Frontal cortex (tissue), 4 donors: ENCODE measurements around the gene BAZ2B. TPM values are rescaled to one million over a fixed set of nuclear protein-coding genes. Genes with fewer than 3 reads are reported as not detected.
A peak's percentile ranks its signal among the peaks of the same experiment; 100 is the strongest.
"Not testable (repeated sequence)": the region's sequence is repeated elsewhere in the genome, so short reads cannot be mapped to it uniquely, and the experiment has no call there.

Experiments used
- DNase-seq, 2 donors: peaks; one replicate each; pipeline ENCODE4 v3.0.0; 2012; ENCODE audit warnings: low spot score in 2 of 2
- FAIRE-seq: peaks from 2 replicates; lab custom pipeline; 2012; peaks lifted over from hg19 to GRCh38; lab: Jason Lieb, UNC
- total RNA-seq: library from RNA; depleted of rRNA; stranded (reverse); fragments of >200 nt; gene quantifications from one replicate; pipeline ENCODE4 v1.2.3, GENCODE V29; 2014
- donor health status: control.
- donor health status: control.
- donor health status: control.

Gene BAZ2B, protein sequence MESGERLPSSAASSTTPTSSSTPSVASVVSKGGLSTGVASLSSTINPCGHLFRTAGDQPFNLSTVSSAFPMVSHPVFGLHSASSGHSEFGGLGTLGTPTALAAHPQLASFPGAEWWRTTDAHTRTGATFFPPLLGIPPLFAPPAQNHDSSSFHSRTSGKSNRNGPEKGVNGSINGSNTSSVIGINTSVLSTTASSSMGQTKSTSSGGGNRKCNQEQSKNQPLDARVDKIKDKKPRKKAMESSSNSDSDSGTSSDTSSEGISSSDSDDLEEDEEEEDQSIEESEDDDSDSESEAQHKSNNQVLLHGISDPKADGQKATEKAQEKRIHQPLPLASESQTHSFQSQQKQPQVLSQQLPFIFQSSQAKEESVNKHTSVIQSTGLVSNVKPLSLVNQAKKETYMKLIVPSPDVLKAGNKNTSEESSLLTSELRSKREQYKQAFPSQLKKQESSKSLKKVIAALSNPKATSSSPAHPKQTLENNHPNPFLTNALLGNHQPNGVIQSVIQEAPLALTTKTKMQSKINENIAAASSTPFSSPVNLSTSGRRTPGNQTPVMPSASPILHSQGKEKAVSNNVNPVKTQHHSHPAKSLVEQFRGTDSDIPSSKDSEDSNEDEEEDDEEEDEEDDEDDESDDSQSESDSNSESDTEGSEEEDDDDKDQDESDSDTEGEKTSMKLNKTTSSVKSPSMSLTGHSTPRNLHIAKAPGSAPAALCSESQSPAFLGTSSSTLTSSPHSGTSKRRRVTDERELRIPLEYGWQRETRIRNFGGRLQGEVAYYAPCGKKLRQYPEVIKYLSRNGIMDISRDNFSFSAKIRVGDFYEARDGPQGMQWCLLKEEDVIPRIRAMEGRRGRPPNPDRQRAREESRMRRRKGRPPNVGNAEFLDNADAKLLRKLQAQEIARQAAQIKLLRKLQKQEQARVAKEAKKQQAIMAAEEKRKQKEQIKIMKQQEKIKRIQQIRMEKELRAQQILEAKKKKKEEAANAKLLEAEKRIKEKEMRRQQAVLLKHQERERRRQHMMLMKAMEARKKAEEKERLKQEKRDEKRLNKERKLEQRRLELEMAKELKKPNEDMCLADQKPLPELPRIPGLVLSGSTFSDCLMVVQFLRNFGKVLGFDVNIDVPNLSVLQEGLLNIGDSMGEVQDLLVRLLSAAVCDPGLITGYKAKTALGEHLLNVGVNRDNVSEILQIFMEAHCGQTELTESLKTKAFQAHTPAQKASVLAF (N-terminal part only)
- 192 TPM for total RNA-seq

DNA sequence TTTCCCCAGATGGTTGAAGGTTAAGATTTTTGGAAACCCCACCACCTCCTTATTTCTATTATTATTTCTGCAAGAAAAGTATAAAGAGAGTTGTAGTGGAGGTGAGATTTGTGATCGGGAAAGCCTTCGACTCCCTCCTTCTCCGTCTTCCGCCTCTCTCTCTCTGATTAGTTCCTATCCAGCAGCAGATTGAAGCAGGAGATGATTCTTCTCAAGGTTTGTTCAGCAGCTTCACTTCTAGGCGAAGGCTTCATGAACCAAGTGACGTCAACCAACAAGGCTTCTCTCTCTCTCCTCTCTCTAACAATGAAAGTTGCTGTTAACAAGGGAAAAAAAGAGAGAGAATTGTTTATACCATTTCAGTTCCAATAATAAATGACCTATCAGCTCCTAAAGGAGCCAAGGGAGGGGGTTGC is at the start of gene BAZ2B:
TSS of gene BAZ2B (minus strand) at position 263 of the 416 bp plus-strand sequence. CDS start 137,829 bp downstream, outside the sequence.
- no peak for FAIRE-seq

DNA sequence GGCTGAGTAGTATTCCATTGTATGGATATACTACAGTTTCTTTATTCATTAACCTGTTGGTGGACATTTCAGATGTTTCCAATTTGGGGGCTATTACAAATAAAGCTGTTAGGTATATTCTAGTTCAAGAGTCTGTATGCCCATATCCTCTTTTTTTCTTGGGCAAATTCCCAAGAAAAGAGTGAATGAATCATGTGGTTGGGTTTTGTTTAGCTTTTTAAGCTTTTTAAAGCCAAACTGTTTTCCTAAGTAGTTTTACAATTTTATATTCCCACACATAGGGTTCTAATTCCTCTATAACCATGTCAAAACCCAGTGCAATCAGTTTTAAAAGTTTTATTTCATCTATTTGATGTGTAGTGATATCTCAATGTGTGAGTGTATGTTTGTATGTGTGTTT is 44.9 kb upstream of the BAZ2B start:
- FAIRE-seq (no peak), DNase-seq (no peak)

More for the DNA sequence above, at the start of gene BAZ2B:
- DNase-seq, result peak; percentile 56 to 58

DNA sequence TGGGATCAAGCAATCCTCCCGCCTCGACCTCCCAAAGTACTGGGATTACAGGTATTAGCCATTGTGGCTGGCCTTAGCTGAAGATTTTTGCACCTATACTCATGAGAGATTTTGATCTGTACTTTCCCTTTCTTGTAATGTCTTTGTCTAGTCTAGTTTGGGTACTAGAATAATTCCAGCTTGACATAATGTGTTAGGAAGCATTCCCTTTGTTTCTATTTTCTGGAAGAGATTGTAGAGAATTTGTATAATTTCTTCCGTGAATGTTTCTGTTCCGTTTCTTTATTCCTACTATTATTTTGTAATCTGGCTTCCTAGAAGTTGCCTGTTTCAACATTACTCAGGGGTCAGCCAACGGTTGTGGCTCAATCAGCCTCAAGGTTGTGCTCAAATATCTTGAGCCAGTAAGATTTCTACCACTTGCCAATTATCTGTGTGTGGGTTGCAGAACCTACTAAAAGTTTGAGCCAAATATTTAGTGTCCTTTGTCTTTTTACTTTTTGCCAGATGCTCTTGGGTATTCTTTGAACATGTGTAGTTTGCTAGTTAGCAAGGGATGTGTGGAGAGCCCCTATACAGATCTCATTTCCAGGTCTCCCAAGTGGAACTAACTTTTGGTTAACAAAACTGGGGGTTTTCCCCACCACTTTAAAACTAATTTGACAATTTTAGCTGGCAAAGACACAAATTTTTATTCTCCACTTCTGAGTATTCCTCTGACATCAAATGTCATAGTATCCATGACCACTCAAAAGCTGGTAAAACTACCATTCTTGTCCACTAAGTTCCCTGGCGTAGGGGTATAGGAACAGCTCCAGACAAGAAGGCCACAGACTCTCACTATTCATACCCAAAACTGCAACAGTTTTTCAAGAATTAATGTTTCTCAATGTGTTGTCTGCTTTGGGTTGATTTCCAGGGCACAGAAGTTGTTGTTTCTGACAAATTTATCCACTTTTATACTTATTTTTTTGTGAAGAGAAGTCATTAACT is 42.8 kb upstream of the BAZ2B start:
- no peak for FAIRE-seq
- DNase-seq, result no peak

DNA sequence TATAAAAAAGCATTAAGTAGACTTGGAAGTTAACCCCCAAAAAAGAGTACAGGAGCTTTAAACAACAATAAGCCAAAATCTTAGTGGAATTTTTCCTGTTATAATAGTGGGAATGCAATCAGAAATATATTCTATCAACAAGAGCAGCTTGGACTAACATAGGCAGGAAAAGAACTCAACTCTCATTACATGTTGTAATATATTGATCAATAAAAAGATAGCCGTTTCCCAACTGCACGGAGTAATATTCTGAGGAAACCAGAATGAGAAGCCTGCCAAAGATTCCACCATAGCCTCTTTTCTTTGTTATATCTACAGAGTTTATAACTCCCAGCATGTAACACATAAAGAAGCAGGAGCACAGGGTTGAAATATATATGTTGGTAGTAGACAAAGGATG is 37.6 kb upstream of the BAZ2B start:
- FAIRE-seq, result no peak
- DNase-seq, result no peak

DNA sequence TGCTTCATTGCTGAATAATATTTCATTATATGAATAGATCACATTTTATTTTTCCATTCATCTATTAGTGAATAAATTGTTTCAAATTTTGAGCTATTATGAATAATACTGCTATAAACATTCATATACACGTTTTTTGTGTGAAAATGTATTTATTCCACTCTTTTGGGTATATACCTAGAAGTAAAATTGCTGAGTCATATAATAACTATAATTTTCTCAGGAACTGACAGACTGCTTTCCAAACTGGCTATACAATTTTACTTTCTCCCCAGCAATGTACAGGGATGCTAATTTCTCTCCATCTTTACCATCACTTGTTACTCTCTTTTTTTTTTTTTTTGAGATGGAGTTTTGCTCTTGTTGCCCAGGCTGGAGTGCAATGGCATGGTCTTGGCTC is 35.5 kb upstream of the BAZ2B start:
- FAIRE-seq (no peak), DNase-seq (no peak)

DNA sequence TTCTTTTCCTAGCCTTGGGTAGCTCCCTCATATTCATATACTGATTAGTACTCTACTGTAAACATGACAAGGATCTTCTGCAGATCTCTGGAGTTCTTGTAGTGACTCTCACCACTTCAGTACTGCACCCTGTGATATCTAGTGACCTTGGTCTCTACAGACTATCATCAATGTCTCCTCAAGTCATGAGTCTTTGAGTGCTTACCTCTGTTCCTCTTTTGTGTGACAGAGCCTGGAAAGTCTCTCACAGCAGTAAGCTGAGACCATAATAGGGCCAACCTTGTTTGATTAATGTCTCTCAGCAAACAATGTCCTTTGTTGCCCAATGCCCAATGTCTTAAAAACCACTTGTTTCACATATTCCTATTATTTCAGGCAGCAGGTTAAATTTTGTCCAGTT is 34.2 kb upstream of the BAZ2B start:
- FAIRE-seq, result no peak
- DNase-seq, result no peak

DNA sequence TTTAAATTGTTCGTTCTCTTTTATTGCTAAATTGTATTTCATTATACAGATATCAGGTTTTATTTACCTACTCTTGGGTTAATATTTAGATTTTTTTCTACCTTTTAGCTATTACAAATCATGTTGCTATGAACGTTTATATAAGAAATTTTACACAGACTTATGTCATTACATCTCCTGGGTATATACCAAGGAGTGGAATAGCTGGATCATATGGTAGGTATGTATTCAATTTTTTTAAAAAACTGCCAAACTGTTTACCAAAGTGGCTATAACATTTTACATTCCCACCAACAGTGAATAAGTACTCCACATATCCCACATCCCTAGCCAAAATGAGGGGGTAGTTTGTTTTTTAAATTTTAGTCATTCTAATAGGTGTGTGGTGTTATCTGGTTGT is 32.3 kb upstream of the BAZ2B start:
- DNase-seq, result no peak
- FAIRE-seq, result no peak

DNA sequence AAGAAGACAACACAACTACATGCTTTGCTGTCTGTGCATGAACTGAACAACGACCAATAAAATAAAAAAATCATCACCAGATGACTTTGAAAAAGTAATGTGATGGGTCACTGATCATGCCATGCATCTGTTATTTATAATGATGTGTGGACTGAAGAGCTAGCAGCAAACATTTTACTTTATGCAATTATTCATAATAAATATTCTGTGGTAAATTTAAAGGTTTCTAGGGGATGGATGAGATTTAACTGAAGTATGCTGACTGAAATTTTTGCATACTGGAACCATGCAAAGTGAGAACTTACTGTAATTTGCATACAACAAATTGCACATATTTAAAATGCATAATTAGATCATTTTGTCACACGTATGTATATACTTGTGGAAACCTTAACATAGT is 31.3 kb upstream of the BAZ2B start:
- FAIRE-seq (no peak), DNase-seq (no peak)

DNA sequence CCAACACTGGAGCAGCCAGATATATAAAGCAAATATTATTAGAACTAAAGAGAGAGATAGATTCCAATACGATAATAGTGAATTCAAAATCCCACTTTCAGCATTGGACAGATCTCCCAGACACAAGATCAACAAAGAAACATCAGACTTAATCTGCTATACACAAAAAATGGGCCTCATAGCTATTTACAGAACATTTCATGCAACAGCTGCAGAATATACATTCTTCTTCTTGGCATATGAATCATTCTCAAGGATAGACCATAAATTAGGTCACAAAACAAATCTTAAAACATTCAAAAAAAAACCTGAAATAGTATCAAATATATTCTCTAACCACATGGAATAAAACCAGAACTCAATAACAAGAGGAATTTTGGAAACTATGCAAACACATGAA is 23.8 kb upstream of the BAZ2B start:
- no peak for FAIRE-seq
- DNase-seq, result no peak

DNA sequence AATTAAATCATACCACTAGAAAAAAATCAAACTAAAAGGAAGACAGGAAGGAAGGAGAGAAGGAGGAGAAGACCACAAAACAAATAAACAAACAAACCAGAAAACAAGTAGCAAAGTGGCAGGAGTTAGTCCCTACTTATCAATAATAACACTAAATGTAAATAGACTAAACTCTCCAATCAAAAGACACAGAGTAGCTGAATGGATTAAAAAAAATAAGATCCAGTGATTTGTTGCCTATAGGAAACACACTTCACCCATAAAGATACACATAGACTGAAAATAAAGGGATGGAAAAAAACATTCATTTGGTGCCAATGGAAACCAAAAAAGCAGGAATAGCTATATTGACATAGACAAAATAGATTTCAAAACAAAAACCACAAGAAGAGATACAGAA is 23.4 kb upstream of the BAZ2B start:
- no peak for DNase-seq
- FAIRE-seq, result no peak

DNA sequence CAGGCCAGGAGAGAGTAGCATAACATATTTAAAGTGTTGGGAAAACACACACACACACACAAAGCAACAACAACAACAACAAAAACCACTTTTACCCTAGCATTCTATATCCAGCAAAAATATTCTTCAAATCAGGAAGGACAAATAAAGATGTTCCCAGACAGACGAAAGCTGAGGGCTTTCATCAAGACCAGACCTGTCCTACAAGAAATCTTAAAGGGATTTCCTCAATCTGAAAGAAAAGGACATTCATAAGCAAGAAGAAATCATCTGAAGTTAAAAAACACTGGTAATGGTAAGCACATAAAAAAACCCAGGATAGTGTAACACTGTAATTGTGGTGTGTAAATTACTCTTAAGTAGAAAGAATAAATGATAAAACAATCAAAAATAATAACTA is 22.7 kb upstream of the BAZ2B start:
- no peak for DNase-seq
- no peak for FAIRE-seq

DNA sequence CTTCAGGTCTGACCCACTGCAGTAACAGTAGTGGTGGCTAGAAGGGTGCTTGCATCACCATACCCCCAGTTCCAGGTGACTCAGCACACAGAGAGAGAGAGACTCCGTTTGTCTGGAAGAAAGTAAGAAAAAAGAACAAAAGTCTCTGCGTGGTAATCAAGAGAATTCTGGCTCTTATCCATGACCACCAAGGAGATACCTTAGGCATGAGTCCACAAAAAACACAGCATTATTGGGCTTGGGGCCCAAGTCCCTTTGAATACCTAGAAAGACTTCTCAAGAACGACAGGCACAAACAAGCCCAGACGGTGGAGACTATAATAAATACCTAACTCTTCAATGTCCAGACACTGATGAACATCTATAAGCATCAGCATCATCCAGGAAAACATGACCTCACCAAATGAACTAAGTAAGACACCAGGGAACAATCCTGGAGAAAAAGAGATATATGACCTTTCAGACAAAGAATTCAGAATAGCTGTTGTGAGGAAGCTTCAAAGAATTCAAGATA is 21.7 kb upstream of the BAZ2B start:
- FAIRE-seq, result no peak
- no peak for DNase-seq

DNA sequence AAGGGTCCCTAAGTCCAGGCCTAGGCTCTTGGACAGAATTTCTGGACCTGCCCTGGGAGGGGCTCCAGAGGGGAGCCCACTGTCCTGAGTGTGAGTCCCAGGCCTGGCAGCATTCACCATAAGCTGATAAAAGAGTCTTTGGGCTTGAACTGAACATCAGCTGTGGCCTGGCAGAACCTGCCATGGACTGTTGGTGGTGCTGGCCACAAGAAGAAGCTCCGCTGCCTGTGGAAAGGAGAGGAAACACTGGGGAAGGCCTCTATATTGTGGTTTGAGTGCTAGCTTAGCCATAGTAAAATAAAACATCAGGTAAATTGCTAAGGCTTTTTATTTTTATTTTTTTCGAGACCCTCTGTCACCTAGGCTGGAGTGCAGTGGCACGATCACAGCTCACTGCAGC is 20.9 kb upstream of the BAZ2B start:
- no peak for FAIRE-seq
- DNase-seq, result no peak

DNA sequence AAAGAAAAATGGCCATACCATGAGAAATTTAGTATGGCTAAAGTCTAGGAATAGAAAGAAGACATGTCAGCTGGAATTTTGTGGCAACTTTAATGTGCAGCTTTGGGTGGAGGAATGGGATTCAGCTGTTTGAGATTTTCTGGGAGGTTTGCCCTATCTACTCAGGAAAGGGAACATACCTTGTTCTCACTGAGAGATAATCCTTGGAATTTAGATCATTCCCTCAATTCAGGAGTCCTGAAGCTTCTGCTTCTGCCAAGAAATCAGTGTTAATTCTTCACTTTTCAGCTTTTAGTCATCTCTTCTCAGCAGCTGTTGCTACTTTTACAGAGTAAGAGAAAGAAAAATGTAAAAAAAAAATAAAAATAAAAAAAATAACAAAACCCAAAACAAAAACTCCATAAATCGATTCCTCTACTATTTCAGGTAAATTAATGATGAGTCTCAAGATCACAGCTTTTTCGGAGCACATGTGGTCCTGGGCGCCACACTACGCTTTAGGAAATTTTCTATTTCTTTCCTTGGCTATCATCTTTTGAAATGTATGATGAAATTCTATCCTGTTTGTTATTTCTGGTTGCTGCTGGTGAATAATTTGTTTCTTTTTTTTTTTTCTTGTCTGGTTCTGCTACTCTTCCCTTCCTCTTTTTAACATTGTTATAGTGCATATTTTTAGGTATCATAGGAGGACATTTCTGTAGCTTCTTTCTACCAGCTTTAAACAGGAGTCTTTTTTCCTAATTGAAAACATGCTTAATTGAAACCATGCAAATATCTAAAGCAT is 18.9 kb upstream of the BAZ2B start:
- FAIRE-seq, result no peak
- DNase-seq, result no peak

DNA sequence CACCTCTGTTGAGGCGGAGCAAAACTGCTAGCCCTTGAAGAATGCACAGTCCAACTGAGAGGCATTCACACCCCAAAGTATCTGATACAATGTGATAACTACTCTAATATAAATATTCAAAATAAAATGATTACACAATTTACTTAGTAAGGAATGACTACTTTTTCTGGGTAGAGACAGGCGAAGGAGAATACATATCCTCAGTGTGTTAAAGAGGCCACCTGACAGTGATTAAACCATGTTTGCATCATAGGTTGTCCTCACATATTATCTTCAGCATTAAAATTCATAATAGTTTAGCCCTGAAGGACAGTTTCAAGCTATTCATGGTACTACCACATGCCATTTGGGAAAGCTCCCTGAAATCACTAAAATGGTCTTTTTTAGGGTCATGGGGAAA is 16.9 kb upstream of the BAZ2B start:
- no peak for FAIRE-seq
- no peak for DNase-seq

DNA sequence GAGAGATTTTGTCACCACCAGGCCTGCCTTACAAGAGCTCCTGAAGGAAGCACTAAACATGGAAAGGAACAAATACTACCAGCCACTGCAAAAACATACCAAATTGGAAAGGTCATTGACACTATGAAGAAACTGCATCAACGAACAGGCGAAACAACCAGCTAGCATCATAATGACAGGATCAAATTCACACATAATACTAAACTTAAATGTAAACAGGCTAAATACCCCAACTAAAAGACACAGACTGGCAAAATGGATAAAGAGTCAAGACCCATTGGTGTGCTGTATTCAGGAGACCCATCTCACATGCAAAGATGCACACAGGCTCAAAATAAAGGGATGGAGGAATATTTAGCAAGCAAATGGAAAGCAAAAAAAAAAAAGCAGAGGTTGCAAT is 9.3 kb upstream of the BAZ2B start:
- FAIRE-seq, DNase-seq: not testable (repeated sequence)

DNA sequence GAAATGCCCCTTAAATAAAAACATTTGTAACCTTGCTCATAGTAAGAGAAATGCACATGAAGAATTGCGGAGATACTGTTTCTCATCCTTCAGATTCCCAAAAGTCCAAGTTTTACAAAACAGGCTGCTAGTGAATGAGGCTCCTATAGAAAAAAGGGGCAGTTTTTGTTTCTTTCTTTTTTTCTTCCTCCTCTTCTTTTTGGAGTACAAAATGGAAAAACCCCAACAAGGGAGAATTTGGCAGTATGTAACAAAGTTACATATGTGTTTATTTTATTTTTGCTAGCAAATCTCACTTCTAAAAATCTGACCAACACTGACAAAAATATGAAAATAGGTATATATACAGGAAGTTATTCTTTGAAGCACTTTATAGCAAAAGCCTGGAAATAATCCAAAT is 7.1 kb upstream of the BAZ2B start:
- FAIRE-seq (no peak), DNase-seq (no peak)

DNA sequence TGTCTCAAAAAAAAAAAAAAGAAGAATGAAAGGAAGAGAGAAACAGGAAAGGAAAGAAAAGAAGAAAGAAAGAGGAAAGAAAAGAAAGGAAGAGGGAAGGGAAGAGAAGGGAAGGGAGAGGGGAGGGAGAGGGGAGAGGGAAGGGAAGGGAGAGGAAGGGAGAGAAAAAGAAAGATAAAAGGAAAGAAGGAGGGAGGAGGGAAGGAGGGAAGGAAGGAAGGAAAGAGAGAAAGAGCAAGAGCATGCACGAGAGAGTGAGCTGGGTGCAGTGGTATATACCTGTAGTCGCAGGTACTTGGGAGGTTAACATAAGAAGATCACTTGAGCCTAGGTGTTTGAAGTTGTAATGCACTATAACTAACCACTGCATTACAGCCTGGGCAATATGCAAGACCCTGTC is 6.6 kb upstream of the BAZ2B start:
- DNase-seq (no peak), FAIRE-seq (no peak)
